ENCODE measurements around the gene SEC22A.

GRCh38 chr3:123290107-123290930 is 88.6 kb downstream of the SEC22A start:
- TF ChIP-seq, protein P1, sequence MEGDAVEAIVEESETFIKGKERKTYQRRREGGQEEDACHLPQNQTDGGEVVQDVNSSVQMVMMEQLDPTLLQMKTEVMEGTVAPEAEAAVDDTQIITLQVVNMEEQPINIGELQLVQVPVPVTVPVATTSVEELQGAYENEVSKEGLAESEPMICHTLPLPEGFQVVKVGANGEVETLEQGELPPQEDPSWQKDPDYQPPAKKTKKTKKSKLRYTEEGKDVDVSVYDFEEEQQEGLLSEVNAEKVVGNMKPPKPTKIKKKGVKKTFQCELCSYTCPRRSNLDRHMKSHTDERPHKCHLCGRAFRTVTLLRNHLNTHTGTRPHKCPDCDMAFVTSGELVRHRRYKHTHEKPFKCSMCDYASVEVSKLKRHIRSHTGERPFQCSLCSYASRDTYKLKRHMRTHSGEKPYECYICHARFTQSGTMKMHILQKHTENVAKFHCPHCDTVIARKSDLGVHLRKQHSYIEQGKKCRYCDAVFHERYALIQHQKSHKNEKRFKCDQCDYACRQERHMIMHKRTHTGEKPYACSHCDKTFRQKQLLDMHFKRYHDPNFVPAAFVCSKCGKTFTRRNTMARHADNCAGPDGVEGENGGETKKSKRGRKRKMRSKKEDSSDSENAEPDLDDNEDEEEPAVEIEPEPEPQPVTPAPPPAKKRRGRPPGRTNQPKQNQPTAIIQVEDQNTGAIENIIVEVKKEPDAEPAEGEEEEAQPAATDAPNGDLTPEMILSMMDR (IDR thresholded peaks at IDR 0.05) = no peak
- TF ChIP-seq EZH2 (IDR thresholded peaks at IDR 0.05; ENCODE audit: borderline replicate concordance, insufficient read depth, low read depth, low read length, poor library complexity, severe bottlenecking) = no peak

All from B cell (primary cell).